ENCODE measurements around the gene UTS2B.
"Not testable (repeated sequence)": the region's sequence is repeated elsewhere in the genome, so short reads cannot be mapped to it uniquely, and the experiment has no call there.

UTS2B gene

GRCh38 chr3:191269289-191270085 is 60.8 kb downstream of the UTS2B start:
- DNase-seq = no peak

GRCh38 chr3:191268737-191269136 is 61.6 kb downstream of the UTS2B start:
- DNase-seq = no peak

GRCh38 chr3:191263850-191264249 is 66.5 kb downstream of the UTS2B start:
- DNase-seq = no peak

GRCh38 chr3:191263365-191263764 is 67.0 kb downstream of the UTS2B start:
- DNase-seq = no peak

GRCh38 chr3:191262650-191263049 is 67.7 kb downstream of the UTS2B start:
- no peak for DNase-seq

GRCh38 chr3:191261304-191261638 is 69.1 kb downstream of the UTS2B start:
- no peak for DNase-seq

GRCh38 chr3:191260431-191261303 is 69.7 kb downstream of the UTS2B start:
- DNase-seq = no peak

- DNase-seq = no peak
These were observed 70.8 kb downstream of the UTS2B start for GRCh38 chr3:191259486-191259885.

GRCh38 chr3:191257286-191257685 is 73.0 kb downstream of the UTS2B start:
- DNase-seq = no peak

- no peak for DNase-seq
These were observed 73.9 kb downstream of the UTS2B start for GRCh38 chr3:191256405-191256804.

GRCh38 chr3:191255156-191255555 is 75.2 kb downstream of the UTS2B start:
- no peak for DNase-seq

- no peak for DNase-seq
These were observed 76.0 kb downstream of the UTS2B start for GRCh38 chr3:191254098-191254873.

GRCh38 chr3:191253089-191253799 is 77.1 kb downstream of the UTS2B start:
- DNase-seq = no peak

- no peak for DNase-seq
These were observed 83.7 kb downstream of the UTS2B start for GRCh38 chr3:191246630-191247029.

- DNase-seq = not testable (repeated sequence)
These were observed 84.3 kb downstream of the UTS2B start for GRCh38 chr3:191246034-191246433.

GRCh38 chr3:191244242-191244867 is 86.0 kb downstream of the UTS2B start:
- no peak for DNase-seq

GRCh38 chr3:191240486-191240885 is 89.8 kb downstream of the UTS2B start:
- DNase-seq = no peak

GRCh38 chr3:191239407-191240031 is 90.8 kb downstream of the UTS2B start:
- DNase-seq = no peak

GRCh38 chr3:191238321-191238817 is 92.0 kb downstream of the UTS2B start:
- no peak for DNase-seq

- DNase-seq = no peak
These were observed 93.1 kb downstream of the UTS2B start for GRCh38 chr3:191237047-191237882.

Data from CD4-positive, alpha-beta T cell treated with Interleukin-17A for 4 hours (primary cell).